Measurements from ENCODE around the gene OR2G2. TPM values are rescaled to one million over a fixed set of nuclear protein-coding genes. Genes with fewer than 3 reads are reported as not detected.

The OR2G2 gene
- total and polyA plus RNA-seq, 2 experiments from 2014 or later: not detected

GRCh38 chr1:247542811-247543210 lies 45.3 kb upstream of the OR2G2 start:
- Histone ChIP-seq H3K9me3 (ENCODE audit: low read depth) (no peaks in the 10 kb centered on the region), H4K20me1 (ENCODE audit: insufficient read depth, poor library complexity, severe bottlenecking) (no peaks in the 10 kb centered on the region), H2AFZ (no peak overlapping the region), H3K4me3 (no peak overlapping the region), H3K79me2 (no peaks in the 10 kb centered on the region), H3K4me2 (no peak overlapping the region), H3K9me2 (replicated peaks; ENCODE audit: insufficient read depth) (no peaks in the 10 kb centered on the region), H3K27ac (no peak overlapping the region), H3K27me3 (no peaks in the 10 kb centered on the region), H3K4me1 (ENCODE audit: insufficient read depth) (no peaks in the 10 kb centered on the region), H3K36me3 (replicated peaks; ENCODE audit: insufficient read depth, low read depth) (no peaks in the 10 kb centered on the region)
- no peak for TF ChIP-seq EZH2 (IDR thresholded peaks at IDR 0.05; ENCODE audit: borderline replicate concordance)
- TF ChIP-seq, protein P1, sequence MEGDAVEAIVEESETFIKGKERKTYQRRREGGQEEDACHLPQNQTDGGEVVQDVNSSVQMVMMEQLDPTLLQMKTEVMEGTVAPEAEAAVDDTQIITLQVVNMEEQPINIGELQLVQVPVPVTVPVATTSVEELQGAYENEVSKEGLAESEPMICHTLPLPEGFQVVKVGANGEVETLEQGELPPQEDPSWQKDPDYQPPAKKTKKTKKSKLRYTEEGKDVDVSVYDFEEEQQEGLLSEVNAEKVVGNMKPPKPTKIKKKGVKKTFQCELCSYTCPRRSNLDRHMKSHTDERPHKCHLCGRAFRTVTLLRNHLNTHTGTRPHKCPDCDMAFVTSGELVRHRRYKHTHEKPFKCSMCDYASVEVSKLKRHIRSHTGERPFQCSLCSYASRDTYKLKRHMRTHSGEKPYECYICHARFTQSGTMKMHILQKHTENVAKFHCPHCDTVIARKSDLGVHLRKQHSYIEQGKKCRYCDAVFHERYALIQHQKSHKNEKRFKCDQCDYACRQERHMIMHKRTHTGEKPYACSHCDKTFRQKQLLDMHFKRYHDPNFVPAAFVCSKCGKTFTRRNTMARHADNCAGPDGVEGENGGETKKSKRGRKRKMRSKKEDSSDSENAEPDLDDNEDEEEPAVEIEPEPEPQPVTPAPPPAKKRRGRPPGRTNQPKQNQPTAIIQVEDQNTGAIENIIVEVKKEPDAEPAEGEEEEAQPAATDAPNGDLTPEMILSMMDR (IDR thresholded peaks at IDR 0.05; ENCODE audit: poor library complexity): no peak
- TF ChIP-seq EZH2phosphoT487 (IDR thresholded peaks at IDR 0.05; ENCODE audit: low read depth, severe bottlenecking, unreplicated experiment): no peak
- WGBS (ENCODE audit: low lambda C conversion rate, missing lambda C conversion rate): 64% methylated on average over 3 of the region's 3 CpGs
- no peak for DNase-seq (ENCODE audit: low spot score)

- Histone ChIP-seq H3K4me3 (no peak overlapping the region), H3K4me2 (no peak overlapping the region), H3K36me3 (replicated peaks; ENCODE audit: insufficient read depth, low read depth) (no peaks in the 10 kb centered on the region), H3K79me2 (no peaks in the 10 kb centered on the region), H3K27me3 (no peaks in the 10 kb centered on the region), H4K20me1 (ENCODE audit: insufficient read depth, poor library complexity, severe bottlenecking) (no peaks in the 10 kb centered on the region), H3K4me1 (ENCODE audit: insufficient read depth) (no peaks in the 10 kb centered on the region), H3K9me3 (ENCODE audit: low read depth) (no peaks in the 10 kb centered on the region), H3K9me2 (replicated peaks; ENCODE audit: insufficient read depth) (no peaks in the 10 kb centered on the region), H3K27ac (no peak overlapping the region), H2AFZ (no peak overlapping the region)
- no peak for DNase-seq (ENCODE audit: low spot score)
- 77% methylated on average over 5 of the region's 5 CpGs for WGBS (ENCODE audit: low lambda C conversion rate, missing lambda C conversion rate)
- TF ChIP-seq, protein P1 (IDR thresholded peaks at IDR 0.05; ENCODE audit: poor library complexity): no peak
- no peak for TF ChIP-seq EZH2phosphoT487 (IDR thresholded peaks at IDR 0.05; ENCODE audit: low read depth, severe bottlenecking, unreplicated experiment)
- no peak for TF ChIP-seq EZH2 (IDR thresholded peaks at IDR 0.05; ENCODE audit: borderline replicate concordance)
These were observed 40.1 kb upstream of the OR2G2 start for GRCh38 chr1:247548092-247548491.

DNA sequence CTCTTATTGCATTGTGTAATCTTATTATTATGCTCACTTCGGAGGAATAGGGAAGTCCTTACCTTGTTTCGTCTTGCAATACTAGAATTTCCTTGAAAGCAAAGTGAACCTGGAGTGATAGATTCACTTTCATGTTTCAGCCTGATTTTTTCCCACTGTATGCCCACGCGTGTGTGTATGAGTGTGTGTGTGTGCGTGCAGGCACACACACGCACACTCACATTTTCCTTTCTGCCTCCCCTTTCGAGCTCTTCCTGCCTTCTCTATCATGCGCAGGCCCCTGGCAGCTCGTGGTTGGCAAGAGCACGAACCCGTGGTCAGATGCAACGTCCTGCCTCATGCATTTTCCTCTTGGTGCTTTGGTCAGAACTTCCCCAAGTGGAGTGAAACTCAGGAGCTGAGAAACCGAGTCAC lies 39.4 kb upstream of the OR2G2 start, which contains the start of gene GCSAML:
GCSAML (plus strand) TSS at position 366 of the 414 bp plus-strand sequence. CDS start 58 bp downstream, outside the sequence.
- H3K9me2 ChIP-seq (replicated peaks; ENCODE audit: insufficient read depth): no peaks in the 10 kb centered on the region
- no peak for DNase-seq (ENCODE audit: low spot score)
- H3K4me2 ChIP-seq: no peak within 1 kb of the TSS
- H3K36me3 ChIP-seq (replicated peaks; ENCODE audit: insufficient read depth, low read depth): no peaks in the 10 kb centered on the region
- no peaks in the 10 kb centered on the region for H3K9me3 ChIP-seq (ENCODE audit: low read depth)
- H3K27ac ChIP-seq: no peak within 1 kb of the TSS
- H3K27me3 ChIP-seq: no peaks in the 10 kb centered on the region
- no peak within 1 kb of the TSS for H3K4me3 ChIP-seq
- H2AFZ ChIP-seq: no peak within 1 kb of the TSS
- no peaks in the 10 kb centered on the region for H3K4me1 ChIP-seq (ENCODE audit: insufficient read depth)
- TF ChIP-seq EZH2phosphoT487 (IDR thresholded peaks at IDR 0.05; ENCODE audit: low read depth, severe bottlenecking, unreplicated experiment) (no peak), EZH2 (IDR thresholded peaks at IDR 0.05; ENCODE audit: borderline replicate concordance) (no peak)
- TF ChIP-seq, protein P1 (IDR thresholded peaks at IDR 0.05; ENCODE audit: poor library complexity): no peak
- no peaks in the 10 kb centered on the region for H4K20me1 ChIP-seq (ENCODE audit: insufficient read depth, poor library complexity, severe bottlenecking)
- WGBS (ENCODE audit: low lambda C conversion rate, missing lambda C conversion rate): 91% methylated on average over 13 of the region's 13 CpGs
- no peaks in the 10 kb centered on the region for H3K79me2 ChIP-seq

Measured in hepatocyte (in vitro differentiated cells).